ENCODE measurements around the gene NLRP9. TPM values are rescaled to one million over a fixed set of nuclear protein-coding genes. Genes with fewer than 3 reads are reported as not detected.

NLRP9 gene
- total RNA-seq, 1 donor from 2014 or later, result not detected

DNA sequence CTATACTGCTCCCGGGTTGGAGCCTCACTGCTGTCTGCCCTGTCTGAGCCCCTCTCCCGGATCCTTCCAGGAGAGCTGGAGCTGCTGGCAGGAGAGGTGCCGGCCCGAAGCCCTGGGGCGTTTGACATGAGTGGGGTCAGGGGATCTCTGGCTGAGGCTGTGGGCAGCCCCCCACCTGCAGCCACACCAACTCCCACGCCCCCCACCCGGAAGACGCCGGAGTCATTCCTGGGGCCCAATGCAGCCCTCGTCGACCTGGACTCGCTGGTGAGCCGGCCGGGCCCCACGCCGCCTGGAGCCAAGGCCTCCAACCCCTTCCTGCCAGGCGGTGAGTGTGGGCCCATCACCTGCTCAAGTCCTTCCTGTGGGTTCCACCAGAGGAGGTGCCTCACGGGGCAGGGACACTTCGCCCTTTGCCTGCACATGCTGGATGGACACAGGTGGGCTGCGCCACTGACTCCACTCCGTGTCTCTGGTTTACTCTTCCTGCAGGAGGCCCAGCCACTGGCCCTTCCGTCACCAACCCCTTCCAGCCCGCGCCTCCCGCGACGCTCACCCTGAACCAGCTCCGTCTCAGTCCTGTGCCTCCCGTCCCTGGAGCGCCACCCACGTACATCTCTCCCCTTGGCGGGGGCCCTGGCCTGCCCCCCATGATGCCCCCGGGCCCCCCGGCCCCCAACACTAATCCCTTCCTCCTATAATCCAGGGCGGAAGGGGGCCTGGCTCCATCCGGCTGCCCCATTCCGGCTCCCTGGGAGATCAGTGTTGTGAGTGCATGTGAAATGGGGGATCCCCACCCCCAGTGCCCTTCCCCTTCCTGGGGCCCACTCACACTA, 43.3 kb downstream of the NLRP9 start:
- H3K36me3 Mint-ChIP-seq, result peaks cover 24% of the 10 kb centered on the region
- H3K4me3 Mint-ChIP-seq, result no peak overlapping the region
- no peaks in the 10 kb centered on the region for H3K4me1 Mint-ChIP-seq
- H3K27me3 Mint-ChIP-seq (ENCODE audit: low read depth), result no peaks in the 10 kb centered on the region
- no peaks in the 10 kb centered on the region for H3K9me3 Mint-ChIP-seq
- DNase-seq (ENCODE audit: low spot score in 2 of 2, unreplicated experiment in 2 of 2), result no peak
- TF ChIP-seq, protein P1, sequence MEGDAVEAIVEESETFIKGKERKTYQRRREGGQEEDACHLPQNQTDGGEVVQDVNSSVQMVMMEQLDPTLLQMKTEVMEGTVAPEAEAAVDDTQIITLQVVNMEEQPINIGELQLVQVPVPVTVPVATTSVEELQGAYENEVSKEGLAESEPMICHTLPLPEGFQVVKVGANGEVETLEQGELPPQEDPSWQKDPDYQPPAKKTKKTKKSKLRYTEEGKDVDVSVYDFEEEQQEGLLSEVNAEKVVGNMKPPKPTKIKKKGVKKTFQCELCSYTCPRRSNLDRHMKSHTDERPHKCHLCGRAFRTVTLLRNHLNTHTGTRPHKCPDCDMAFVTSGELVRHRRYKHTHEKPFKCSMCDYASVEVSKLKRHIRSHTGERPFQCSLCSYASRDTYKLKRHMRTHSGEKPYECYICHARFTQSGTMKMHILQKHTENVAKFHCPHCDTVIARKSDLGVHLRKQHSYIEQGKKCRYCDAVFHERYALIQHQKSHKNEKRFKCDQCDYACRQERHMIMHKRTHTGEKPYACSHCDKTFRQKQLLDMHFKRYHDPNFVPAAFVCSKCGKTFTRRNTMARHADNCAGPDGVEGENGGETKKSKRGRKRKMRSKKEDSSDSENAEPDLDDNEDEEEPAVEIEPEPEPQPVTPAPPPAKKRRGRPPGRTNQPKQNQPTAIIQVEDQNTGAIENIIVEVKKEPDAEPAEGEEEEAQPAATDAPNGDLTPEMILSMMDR (IDR thresholded peaks at IDR 0.05; ENCODE audit: unreplicated experiment), result no peak
- no peak overlapping the region for H3K27ac Mint-ChIP-seq

- TF ChIP-seq, protein P1 (IDR thresholded peaks at IDR 0.05; ENCODE audit: unreplicated experiment), result no peak
- H3K27ac Mint-ChIP-seq, result no peak overlapping the region
- H3K27me3 Mint-ChIP-seq (ENCODE audit: low read depth), result no peaks in the 10 kb centered on the region
- DNase-seq (ENCODE audit: low spot score in 2 of 2, unreplicated experiment in 2 of 2), result no peak
- peaks cover 24% of the 10 kb centered on the region for H3K36me3 Mint-ChIP-seq
- H3K4me3 Mint-ChIP-seq, result no peak overlapping the region
- H3K9me3 Mint-ChIP-seq, result no peaks in the 10 kb centered on the region
- H3K4me1 Mint-ChIP-seq, result no peaks in the 10 kb centered on the region
Observed at GRCh38 chr19:55694241-55694655, 44.0 kb downstream of the NLRP9 start.

DNA sequence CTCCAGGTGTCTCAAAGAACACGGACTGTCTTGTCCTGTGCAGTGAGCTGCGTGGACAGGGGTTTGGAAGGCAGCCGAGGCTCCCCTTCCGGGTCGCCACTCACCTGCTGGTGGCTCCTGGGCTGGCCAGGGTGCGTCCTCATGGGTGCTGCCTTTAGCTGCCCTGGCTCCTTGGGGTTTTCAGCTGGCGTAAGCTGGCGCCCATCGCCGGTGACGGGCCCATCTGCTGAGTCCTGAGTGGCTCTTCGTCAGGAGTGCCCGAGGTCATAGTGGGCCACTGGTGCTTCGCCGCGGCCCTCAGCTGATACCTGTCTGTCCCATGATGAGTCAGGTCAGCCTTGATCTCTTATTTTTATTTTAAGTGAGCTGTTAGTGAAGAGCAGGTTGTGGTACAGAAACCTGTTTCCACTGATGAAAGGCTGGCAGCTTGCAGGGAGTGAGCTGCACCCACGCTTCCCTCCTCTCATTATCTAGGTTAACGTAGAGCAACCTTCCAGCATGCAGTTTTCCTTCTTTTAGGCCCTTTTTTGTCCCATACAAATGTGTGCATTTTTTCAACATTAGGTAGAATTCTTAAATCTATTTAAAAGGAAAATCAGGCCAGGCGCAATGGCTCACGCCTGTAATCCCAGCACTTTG, 44.7 kb downstream of the NLRP9 start:
- Mint-ChIP-seq H3K9me3 (no peaks in the 10 kb centered on the region), H3K4me3 (no peak overlapping the region)

DNA sequence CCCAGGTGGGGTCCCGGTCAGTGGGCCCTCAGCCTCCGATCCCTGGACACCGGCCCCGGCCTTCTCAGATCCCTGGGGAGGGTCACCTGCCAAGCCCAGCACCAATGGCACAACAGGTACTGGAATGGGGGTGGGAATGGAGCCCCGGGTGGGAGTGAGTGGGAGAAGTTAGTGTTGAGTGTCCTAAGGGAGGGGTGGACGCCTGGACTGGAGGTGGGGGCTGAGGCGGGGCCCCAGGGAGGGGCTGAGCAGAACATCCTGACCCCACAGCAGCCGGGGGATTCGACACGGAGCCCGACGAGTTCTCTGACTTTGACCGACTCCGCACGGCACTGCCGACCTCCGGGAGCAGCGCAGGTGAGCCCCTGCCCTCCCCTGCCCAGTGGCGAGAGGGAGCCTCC, 45.5 kb downstream of the NLRP9 start:
- Mint-ChIP-seq H3K4me1 (no peaks in the 10 kb centered on the region), H3K27me3 (ENCODE audit: low read depth) (no peaks in the 10 kb centered on the region), H3K36me3 (peaks cover 17% of the 10 kb centered on the region), H3K9me3 (no peaks in the 10 kb centered on the region), H3K27ac (no peak overlapping the region), H3K4me3 (no peak overlapping the region)
- no peak for DNase-seq (ENCODE audit: low spot score in 2 of 2, unreplicated experiment in 2 of 2)
- TF ChIP-seq, protein P1 (IDR thresholded peaks at IDR 0.05; ENCODE audit: unreplicated experiment), result no peak

More for the DNA sequence above, 44.7 kb downstream of the NLRP9 start:
- Mint-ChIP-seq H3K27me3 (ENCODE audit: low read depth) (no peaks in the 10 kb centered on the region), H3K36me3 (peaks cover 20% of the 10 kb centered on the region), H3K27ac (no peak overlapping the region), H3K4me1 (no peaks in the 10 kb centered on the region)
- TF ChIP-seq, protein P1 (IDR thresholded peaks at IDR 0.05; ENCODE audit: unreplicated experiment), result no peak
- DNase-seq (ENCODE audit: low spot score in 2 of 2, unreplicated experiment in 2 of 2), result no peak

DNA sequence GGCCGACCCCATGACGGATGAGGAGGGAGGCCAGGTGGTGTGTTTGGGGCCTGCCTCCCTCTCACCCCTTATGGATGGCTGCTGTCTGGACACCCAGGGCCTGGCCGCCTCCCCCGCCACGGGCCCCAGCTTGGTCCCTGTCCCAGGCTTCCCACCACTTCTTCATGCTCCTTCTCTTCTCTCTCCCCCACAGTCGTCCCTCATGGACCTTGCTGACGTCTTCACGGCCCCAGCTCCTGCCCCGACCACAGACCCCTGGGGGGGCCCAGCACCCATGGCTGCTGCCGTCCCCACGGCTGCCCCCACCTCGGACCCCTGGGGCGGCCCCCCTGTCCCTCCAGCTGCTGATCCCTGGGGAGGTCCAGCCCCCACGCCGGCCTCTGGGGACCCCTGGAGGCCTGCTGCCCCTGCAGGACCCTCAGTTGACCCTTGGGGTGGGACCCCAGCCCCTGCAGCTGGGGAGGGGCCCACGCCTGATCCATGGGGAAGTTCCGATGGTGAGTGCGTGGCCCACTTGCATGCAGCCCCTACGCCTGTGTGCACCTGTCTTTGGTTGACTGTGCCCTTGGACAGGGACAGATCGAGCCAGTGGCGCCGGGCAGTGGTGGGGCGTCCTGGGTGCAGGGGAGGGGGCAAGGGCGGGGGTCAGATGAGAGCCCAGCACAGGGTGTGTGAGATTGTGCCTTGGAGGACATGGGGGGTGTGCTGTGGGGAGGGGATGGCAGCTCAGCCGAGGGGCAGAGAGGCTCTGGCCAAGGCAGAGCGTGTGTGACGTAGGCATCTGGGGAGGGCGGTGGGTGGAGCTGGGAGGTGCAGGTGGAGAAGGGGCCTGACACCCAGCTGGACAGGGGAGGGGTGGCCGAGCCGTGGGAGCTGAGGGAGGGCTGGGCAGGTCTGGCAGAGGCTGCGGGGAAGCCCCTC, 46.4 kb downstream of the NLRP9 start:
- Mint-ChIP-seq H3K4me3 (no peak overlapping the region), H3K27ac (no peak overlapping the region), H3K36me3 (peaks cover 12% of the 10 kb centered on the region), H3K9me3 (no peaks in the 10 kb centered on the region), H3K27me3 (ENCODE audit: low read depth) (no peaks in the 10 kb centered on the region), H3K4me1 (no peaks in the 10 kb centered on the region)
- TF ChIP-seq, protein P1 (IDR thresholded peaks at IDR 0.05; ENCODE audit: unreplicated experiment), result no peak
- DNase-seq (ENCODE audit: low spot score in 2 of 2, unreplicated experiment in 2 of 2), result no peak
